Measurements from ENCODE around the gene ZFYVE28.

The ZFYVE28 gene

GRCh38 chr4:2274320-2275043 is 144.0 kb downstream of the ZFYVE28 start:
- in situ Hi-C loops (cut with HindIII; ENCODE audit: low sequenced_read_pairs), result no loop called here
- H3K4me3 ChIP-seq (ENCODE audit: low read depth, low read length), result no peak overlapping the region
- DNase-seq (ENCODE audit: low read depth, low spot score), result no peak
- no peak for TF ChIP-seq CTCF (IDR thresholded peaks at IDR 0.05; ENCODE audit: low read depth, low read length)

GRCh38 chr4:2273657-2274319 is 144.7 kb downstream of the ZFYVE28 start:
- no peak overlapping the region for H3K4me3 ChIP-seq (ENCODE audit: low read depth, low read length)
- DNase-seq (ENCODE audit: low read depth, low spot score), result no peak
- in situ Hi-C loops (cut with HindIII; ENCODE audit: low sequenced_read_pairs), result no loop called here
- no peak for TF ChIP-seq CTCF (IDR thresholded peaks at IDR 0.05; ENCODE audit: low read depth, low read length)

GRCh38 chr4:2273221-2273620 is 145.2 kb downstream of the ZFYVE28 start:
- H3K4me3 ChIP-seq (ENCODE audit: low read depth, low read length), result no peak overlapping the region
- no peak for TF ChIP-seq CTCF (IDR thresholded peaks at IDR 0.05; ENCODE audit: low read depth, low read length)
- DNase-seq (ENCODE audit: low read depth, low spot score), result no peak
- in situ Hi-C loops (cut with HindIII; ENCODE audit: low sequenced_read_pairs), result no loop called here

- no peak for TF ChIP-seq CTCF (IDR thresholded peaks at IDR 0.05; ENCODE audit: low read depth, low read length)
- DNase-seq (ENCODE audit: low read depth, low spot score), result no peak
- H3K4me3 ChIP-seq (ENCODE audit: low read depth, low read length), result no peak overlapping the region
- in situ Hi-C loops (cut with HindIII; ENCODE audit: low sequenced_read_pairs), result no loop called here
These were observed 145.7 kb downstream of the ZFYVE28 start for GRCh38 chr4:2272828-2273120.

- in situ Hi-C loops (cut with HindIII; ENCODE audit: low sequenced_read_pairs), result no loop called here
- DNase-seq (ENCODE audit: low read depth, low spot score), result no peak
- no peak for TF ChIP-seq CTCF (IDR thresholded peaks at IDR 0.05; ENCODE audit: low read depth, low read length)
- no peak overlapping the region for H3K4me3 ChIP-seq (ENCODE audit: low read depth, low read length)
These were observed 146.2 kb downstream of the ZFYVE28 start for GRCh38 chr4:2272026-2272827.

- DNase-seq (ENCODE audit: low read depth, low spot score), result no peak
These were observed 147.0 kb downstream of the ZFYVE28 start for GRCh38 chr4:2271279-2272025.

More at GRCh38 chr4:2271279-2272025, 147.0 kb downstream of the ZFYVE28 start:
- in situ Hi-C loops (cut with HindIII; ENCODE audit: low sequenced_read_pairs), result no loop called here
- H3K4me3 ChIP-seq (ENCODE audit: low read depth, low read length), result no peak overlapping the region
- no peak for TF ChIP-seq CTCF (IDR thresholded peaks at IDR 0.05; ENCODE audit: low read depth, low read length)
